ENCODE results near the gene PFDN2.
A peak's percentile ranks its signal among the peaks of the same experiment; 100 is the strongest.

The PFDN2 gene

GRCh38 chr1:161165742-161166668 lies 48.2 kb upstream of the PFDN2 start, which contains the start of gene PPOX:
TSS of gene PPOX (plus strand) at chr1:161166426. CDS start at chr1:161166848, 422 bp downstream.
- Histone ChIP-seq H3F3A (ENCODE audit: insufficient read depth, low read length) (peaks cover 5% of the 10 kb centered on the region), H3K9me2 (ENCODE audit: low read depth, low read length) (no peaks in the 10 kb centered on the region), H3K27ac (ENCODE audit: low read depth, low read length, poor library complexity, severe bottlenecking) (peak within 1 kb of the TSS; percentile 69), H3K27me3 (ENCODE audit: insufficient read depth, low read length) (no peaks in the 10 kb centered on the region), H3K9ac (ENCODE audit: low read length) (peak within 1 kb of the TSS; percentile 83), H3K36me3 (ENCODE audit: insufficient read depth, low read length) (peaks cover 50% of the 10 kb centered on the region), H3K4me2 (ENCODE audit: low read length) (peak within 1 kb of the TSS; percentile 91), H3K79me2 (ENCODE audit: insufficient read depth, low read length) (no peaks in the 10 kb centered on the region), H3K4me1 (ENCODE audit: insufficient read depth, low read length, severe bottlenecking) (peaks cover 27% of the 10 kb centered on the region), H3K9me3 (ENCODE audit: low read length) (no peaks in the 10 kb centered on the region), H2AFZ (ENCODE audit: low read length) (no peak within 1 kb of the TSS), H4K20me1 (ENCODE audit: insufficient read depth, low read length) (no peaks in the 10 kb centered on the region), H3K4me3 (ENCODE audit: low read depth, low read length, poor library complexity, severe bottlenecking) (peak within 1 kb of the TSS; percentile 79)
- TF ChIP-seq EZH2 (IDR thresholded peaks at IDR 0.05; ENCODE audit: borderline replicate concordance, low read length) (no peak), CTCF (IDR thresholded peaks at IDR 0.05; ENCODE audit: low read length) (peak; percentile 91)

- Histone ChIP-seq H3K4me1 (ENCODE audit: insufficient read depth, low read length, severe bottlenecking) (peaks cover 36% of the 10 kb centered on the region), H3K9me3 (ENCODE audit: low read length) (no peaks in the 10 kb centered on the region), H4K20me1 (ENCODE audit: insufficient read depth, low read length) (no peaks in the 10 kb centered on the region), H3K4me3 (ENCODE audit: low read depth, low read length, poor library complexity, severe bottlenecking) (peak overlapping the region; percentile 79), H3K9ac (ENCODE audit: low read length) (peak overlapping the region; percentile 63), H3F3A (ENCODE audit: insufficient read depth, low read length) (peaks cover 5% of the 10 kb centered on the region), H3K36me3 (ENCODE audit: insufficient read depth, low read length) (peaks cover 47% of the 10 kb centered on the region; the same call in 1 of the 2 replicates), H2AFZ (ENCODE audit: low read length) (no peak overlapping the region), H3K27ac (ENCODE audit: low read depth, low read length, poor library complexity, severe bottlenecking) (peak overlapping the region; percentile 69), H3K79me2 (ENCODE audit: insufficient read depth, low read length) (no peaks in the 10 kb centered on the region), H3K9me2 (ENCODE audit: low read depth, low read length) (no peaks in the 10 kb centered on the region), H3K4me2 (ENCODE audit: low read length) (peak overlapping the region; percentile 91), H3K27me3 (ENCODE audit: insufficient read depth, low read length) (no peaks in the 10 kb centered on the region)
- TF ChIP-seq EZH2 (IDR thresholded peaks at IDR 0.05; ENCODE audit: borderline replicate concordance, low read length) (no peak), CTCF (IDR thresholded peaks at IDR 0.05; ENCODE audit: low read length) (no peak)
Observed at GRCh38 chr1:161164901-161165610, 47.2 kb upstream of the PFDN2 start.

- peaks cover 37% of the 10 kb centered on the region; the same call in 1 of the 2 replicates for H3K36me3 ChIP-seq (ENCODE audit: insufficient read depth, low read length)
- no peak overlapping the region for H3K9ac ChIP-seq (ENCODE audit: low read length)
- H3K27me3 ChIP-seq (ENCODE audit: insufficient read depth, low read length), result no peaks in the 10 kb centered on the region
- H4K20me1 ChIP-seq (ENCODE audit: insufficient read depth, low read length), result no peaks in the 10 kb centered on the region
- TF ChIP-seq CTCF (IDR thresholded peaks at IDR 0.05; ENCODE audit: low read length) (no peak), EZH2 (IDR thresholded peaks at IDR 0.05; ENCODE audit: borderline replicate concordance, low read length) (no peak)
- H3F3A ChIP-seq (ENCODE audit: insufficient read depth, low read length), result peaks cover 5% of the 10 kb centered on the region
- H2AFZ ChIP-seq (ENCODE audit: low read length), result no peak overlapping the region
- no peak overlapping the region for H3K4me2 ChIP-seq (ENCODE audit: low read length)
- peaks cover 42% of the 10 kb centered on the region for H3K4me1 ChIP-seq (ENCODE audit: insufficient read depth, low read length, severe bottlenecking)
- H3K27ac ChIP-seq (ENCODE audit: low read depth, low read length, poor library complexity, severe bottlenecking), result no peak overlapping the region
- no peaks in the 10 kb centered on the region for H3K79me2 ChIP-seq (ENCODE audit: insufficient read depth, low read length)
- H3K9me3 ChIP-seq (ENCODE audit: low read length), result no peaks in the 10 kb centered on the region
- H3K4me3 ChIP-seq (ENCODE audit: low read depth, low read length, poor library complexity, severe bottlenecking), result no peak overlapping the region
- no peaks in the 10 kb centered on the region for H3K9me2 ChIP-seq (ENCODE audit: low read depth, low read length)
Observed at GRCh38 chr1:161163793-161164192, 46.0 kb upstream of the PFDN2 start.
